ENCODE measurements around the gene VPS33B.
"Not testable (repeated sequence)": the region's sequence is repeated elsewhere in the genome, so short reads cannot be mapped to it uniquely, and the experiment has no call there.

VPS33B gene

GRCh38 chr15:91031796-91032195, 9.4 kb upstream of the VPS33B start:
- DNase-seq, result no peak

- DNase-seq, result no peak
These were observed 5.3 kb upstream of the VPS33B start for GRCh38 chr15:91027677-91028076.

- no peak for DNase-seq
These were observed 1.3 kb upstream of the VPS33B start for GRCh38 chr15:91023720-91024119.

- DNase-seq, result no peak
These were observed 387 bp upstream of the VPS33B start for GRCh38 chr15:91022832-91023129.

GRCh38 chr15:91021516-91022074, 799 bp downstream of the VPS33B start:
- no peak for DNase-seq

- no peak for DNase-seq
These were observed 4.2 kb downstream of the VPS33B start for GRCh38 chr15:91018158-91018557.

GRCh38 chr15:91017716-91018115, 4.7 kb downstream of the VPS33B start:
- no peak for DNase-seq

GRCh38 chr15:91013701-91014100, 8.7 kb downstream of the VPS33B start:
- DNase-seq, result not testable (repeated sequence)

GRCh38 chr15:91007266-91007665, 15.1 kb downstream of the VPS33B start:
- DNase-seq, result no peak

- DNase-seq, result no peak
These were observed 21.2 kb downstream of the VPS33B start for GRCh38 chr15:91001209-91001608.

GRCh38 chr15:90998737-90999136, 23.7 kb downstream of the VPS33B start:
- no peak for DNase-seq

GRCh38 chr15:90994417-90995311, 27.7 kb downstream of the VPS33B start, which contains the start of gene PRC1:
Gene PRC1, minus strand, starts transcription at chr15:90994535. Its CDS starts 118 bp downstream, at chr15:90994417.
- DNase-seq, result peak; percentile 97

- DNase-seq, result no peak
These were observed 28.4 kb downstream of the VPS33B start for GRCh38 chr15:90994059-90994416.

GRCh38 chr15:90991587-90992285, 30.7 kb downstream of the VPS33B start:
- no peak for DNase-seq

GRCh38 chr15:90990446-90990845, 31.9 kb downstream of the VPS33B start:
- no peak for DNase-seq

GRCh38 chr15:90989040-90989768, 33.2 kb downstream of the VPS33B start:
- DNase-seq, result no peak

GRCh38 chr15:90988296-90988695, 34.1 kb downstream of the VPS33B start:
- no peak for DNase-seq

- DNase-seq, result no peak
These were observed 34.7 kb downstream of the VPS33B start for GRCh38 chr15:90987561-90988141.

GRCh38 chr15:90986790-90987507, 35.4 kb downstream of the VPS33B start:
- DNase-seq, result no peak

- no peak for DNase-seq
These were observed 40.3 kb downstream of the VPS33B start for GRCh38 chr15:90982135-90982534.

- DNase-seq, result no peak
These were observed 40.7 kb downstream of the VPS33B start for GRCh38 chr15:90981681-90982080.

- no peak for DNase-seq
These were observed 42.8 kb downstream of the VPS33B start for GRCh38 chr15:90979582-90979981.

Data from NCI-H1048 (cell line).